B cell (primary cell): Measurements from ENCODE around the gene PHLPP2. TPM values are rescaled to one million over a fixed set of nuclear protein-coding genes. Genes with fewer than 3 reads are reported as not detected.
"Not testable (repeated sequence)": the region's sequence is repeated elsewhere in the genome, so short reads cannot be mapped to it uniquely, and the experiment has no call there.

ENCODE experiments used
- ATAC-seq: fragments of 200-7000 bp; cut with Tn5 transposase; one replicate; pipeline ENCODE4 v1.10.0; 2021; ENCODE audit warnings: low read depth, mild to moderate bottlenecking, moderate number of reproducible peaks, moderate library complexity
- CTCF ChIA-PET: fragments of 350-600 bp; sonication (Branson Sonifier 250); formaldehyde crosslinking; loops from one replicate; lab custom pipeline; 2021; ENCODE audit warnings: antibody characterized with exemption, inconsistent platforms; lab: Charles Lee
- POLR2A ChIA-PET: fragments of 350-600 bp; sonication (Branson Sonifier 250); formaldehyde crosslinking; loops from one replicate; lab custom pipeline; 2021; ENCODE audit warnings: antibody characterized with exemption; lab: Charles Lee
- DNase-seq: peaks from one replicate; pipeline ENCODE4 v3.0.0; 2013
- H2AFZ ChIP-seq: 2 replicates; pipeline ENCODE4 v1.6.1; 2012; ENCODE audit warnings: mild to moderate bottlenecking, low read depth, low read length; ENCODE audit not compliant: insufficient read depth, poor library complexity, severe bottlenecking
- H3K27ac ChIP-seq, 2 donors: 1 replicate in 1 of 2; 2 replicates in 1 of 2; pipeline ENCODE4 v1.5.1; 2012 to 2013; ENCODE audit warnings: low read length in 2 of 2, mild to moderate bottlenecking in 2 of 2, moderate library complexity in 1 of 2
- H3K27me3 ChIP-seq, 4 experiments: fragments of 200-600 bp in 1 of 4; sonication (generic) in 1 of 4; replicated peaks in 1 of 4; 1 replicate in 2 of 4; 2 replicates in 2 of 4; pipeline versions ENCODE4 v1.6.1 to v1.7.0; 2013 to 2016; ENCODE audit warnings: low read length in 3 of 4, mild to moderate bottlenecking in 2 of 4, mixed read lengths in 1 of 4, moderate library complexity in 1 of 4; ENCODE audit not compliant: insufficient read depth in 4 of 4, control insufficient read depth in 3 of 4; ENCODE audit errors: control extremely low read depth in 1 of 4
- H3K36me3 ChIP-seq, 2 experiments: replicated peaks in 1 of 2; 1 replicate in 1 of 2; 2 replicates in 1 of 2; pipeline versions ENCODE4 v1.6.1 to v1.7.1; 2013; ENCODE audit warnings: low read length in 1 of 2; ENCODE audit not compliant: insufficient read depth in 2 of 2, control insufficient read depth in 1 of 2; ENCODE audit errors: control extremely low read depth in 1 of 2, extremely low read depth in 1 of 2
- H3K4me1 ChIP-seq, 2 donors: fragments of 200-600 bp in 1 of 2; sonication (generic) in 1 of 2; 1 replicate in 1 of 2; 2 replicates in 1 of 2; pipeline versions ENCODE4 v1.5.1 to v1.6.1; 2013 to 2017; ENCODE audit warnings: low read length in 2 of 2; ENCODE audit not compliant: control insufficient read depth in 2 of 2, insufficient read depth in 2 of 2
- H3K4me2 ChIP-seq: replicated peaks from 2 replicates; pipeline ENCODE3; 2012; ENCODE audit warnings: mild to moderate bottlenecking, low read depth, low read length; ENCODE audit not compliant: poor library complexity, severe bottlenecking
- H3K4me3 ChIP-seq, 5 experiments: fragments of 200-600 bp in 1 of 5; sonication (generic) in 1 of 5; 1 replicate in 3 of 5; 2 replicates in 2 of 5; pipeline versions ENCODE4 v1.5.1 to v1.7.0; 2011 to 2016; ENCODE audit warnings: low read length in 4 of 5, mild to moderate bottlenecking in 4 of 5, low read depth in 2 of 5, control low read depth in 1 of 5, moderate library complexity in 1 of 5; ENCODE audit not compliant: insufficient read depth in 1 of 5; ENCODE audit errors: control extremely low read depth in 1 of 5, extremely low read depth in 1 of 5
- H3K79me2 ChIP-seq: fragments of 200-600 bp; sonication (generic); one replicate; pipeline ENCODE4 v1.6.0; 2016; ENCODE audit warnings: low read length; ENCODE audit not compliant: control insufficient read depth, insufficient read depth
- H3K9ac ChIP-seq: fragments of 200-600 bp; sonication (generic); 2 replicates; pipeline ENCODE4 v1.6.1; 2017; ENCODE audit warnings: mild to moderate bottlenecking, low read length, moderate library complexity
- H3K9me3 ChIP-seq, 3 donors: one replicate each; pipeline versions ENCODE4 v1.6.1 to v1.7.1; 2013; ENCODE audit warnings: low read length in 2 of 3; ENCODE audit not compliant: control insufficient read depth in 2 of 3, insufficient read depth in 1 of 3; ENCODE audit errors: control extremely low read depth in 1 of 3
- H4K20me1 ChIP-seq: 2 replicates; pipeline ENCODE4 v1.6.0; 2012; ENCODE audit warnings: mild to moderate bottlenecking, low read length; ENCODE audit not compliant: insufficient read depth, control insufficient read depth, poor library complexity, severe bottlenecking
- H3K27ac Mint-ChIP-seq: one replicate; pipeline ENCODE4 v1.8.0; 2021; ENCODE audit warnings: mixed read lengths
- H3K27me3 Mint-ChIP-seq: one replicate; pipeline ENCODE4 v1.8.0; 2021; ENCODE audit warnings: mixed read lengths
- H3K4me1 Mint-ChIP-seq: one replicate; pipeline ENCODE4 v1.8.0; 2021; ENCODE audit warnings: mixed read lengths
- H3K4me3 Mint-ChIP-seq: one replicate; pipeline ENCODE4 v1.8.0; 2021; ENCODE audit warnings: mixed read lengths
- H3K9me3 Mint-ChIP-seq: one replicate; pipeline ENCODE4 v1.8.0; 2022; ENCODE audit warnings: mixed read lengths; ENCODE audit not compliant: insufficient read depth
- CTCF ChIP-seq: fragments of 200-600 bp; IDR thresholded peaks from one replicate; pipeline ENCODE4 v1.8.0; 2022; ENCODE audit warnings: antibody characterized with exemption, mild to moderate bottlenecking
- EZH2 ChIP-seq: IDR thresholded peaks from 2 replicates; pipeline ENCODE4 v1.6.1; 2012; ENCODE audit warnings: borderline replicate concordance, low read depth, mild to moderate bottlenecking, moderate library complexity, low read length; ENCODE audit not compliant: insufficient read depth, poor library complexity, severe bottlenecking
- WGBS: methylation state at CpG from one replicate; pipeline ENCODE4 v1.1.5; 2013; ENCODE audit warnings: missing lambda C conversion rate; ENCODE audit not compliant: insufficient coverage; 5-methylcytosine and 5-hydroxymethylcytosine counted together
- intact Hi-C: fragments of 100-400 bp; cut with micrococcal nuclease; formaldehyde crosslinking; loops from one replicate; pipeline ENCODE4 v1.10.0; 2022
- polyA plus RNA-seq: library from polyadenylated mRNA; depleted of rRNA; stranded (reverse); fragments of >200 nt; gene quantifications from 2 replicates; pipeline ENCODE4 v1.2.3, GENCODE V29; 2012
- total RNA-seq, 2 donors: library from RNA; stranded (reverse); fragments of 120-200 nt in 1 of 2; gene quantifications; 1 replicate in 1 of 2; 2 replicates in 1 of 2; pipeline versions ENCODE4 v1.2.3 to v1.2.4, GENCODE V29; 2013 to 2022

PHLPP2 gene
- total and polyA plus RNA-seq, 2 donors (not counting 1 experiment from before 2014, with no cell fraction given), result 7.2 to 16.1 TPM

- no peaks in the 10 kb centered on the region for H4K20me1 ChIP-seq
- H3K4me1 Mint-ChIP-seq, result no peaks in the 10 kb centered on the region
- no peak overlapping the region for H3K9ac ChIP-seq
- H3K4me3 ChIP-seq, result no peak overlapping the region
- WGBS, result 84% methylated on average over 8 of the region's 8 CpGs
- ChIA-PET CTCF (no interaction called here), POLR2A (no interaction called here)
- no peaks in the 10 kb centered on the region for H3K27me3 ChIP-seq
- H3K4me3 Mint-ChIP-seq, result no peak overlapping the region
- H3K27ac ChIP-seq, result no peak overlapping the region
- H3K27ac Mint-ChIP-seq, result no peak overlapping the region
- no peak overlapping the region for H3K4me2 ChIP-seq
- H3K9me3 ChIP-seq, result no peaks in the 10 kb centered on the region
- no peaks in the 10 kb centered on the region for H3K4me1 ChIP-seq
- TF ChIP-seq CTCF (no peak), EZH2 (no peak)
- H3K36me3 ChIP-seq, result no peaks in the 10 kb centered on the region
- H3K9me3 Mint-ChIP-seq, result no peaks in the 10 kb centered on the region
- intact Hi-C loops, result no loop called here
- DNase-seq, result no peak
- no peak overlapping the region for H2AFZ ChIP-seq
- ATAC-seq, result no peak
- no peaks in the 10 kb centered on the region for H3K79me2 ChIP-seq
- H3K27me3 Mint-ChIP-seq, result no peaks in the 10 kb centered on the region
Observed at GRCh38 chr16:71600822-71601221, 123.7 kb downstream of the PHLPP2 start.

- H2AFZ ChIP-seq, H3K9me3 Mint-ChIP-seq, H3K79me2 ChIP-seq, H3K9me3 ChIP-seq, H3K27me3 Mint-ChIP-seq, H3K27ac ChIP-seq, H3K27ac Mint-ChIP-seq, H3K4me2 ChIP-seq, intact Hi-C loops, DNase-seq, H3K4me1 Mint-ChIP-seq, H4K20me1 ChIP-seq, H3K36me3 ChIP-seq, H3K4me1 ChIP-seq, H3K27me3 ChIP-seq, ATAC-seq, H3K9ac ChIP-seq, H3K4me3 Mint-ChIP-seq, POLR2A ChIA-PET, H3K4me3 ChIP-seq: not testable (repeated sequence)
- CTCF ChIA-PET, result interaction anchor here (1.4 to 1.7 kb wide), 2 partner anchors 12 to 33 kb away, joined by 3 to 7 read pairs; no protein-coding TSS in a partner anchor
- WGBS, result 90% methylated on average over 2 of the region's 2 CpGs
Observed at GRCh38 chr16:71598426-71598825, 126.1 kb downstream of the PHLPP2 start.

- H3K27me3 ChIP-seq, H3K27ac ChIP-seq, H3K4me1 Mint-ChIP-seq, H3K27ac Mint-ChIP-seq, H4K20me1 ChIP-seq, intact Hi-C loops, H3K36me3 ChIP-seq, ATAC-seq, DNase-seq, H3K4me1 ChIP-seq, H3K4me3 ChIP-seq, H3K9me3 Mint-ChIP-seq, H2AFZ ChIP-seq, H3K9me3 ChIP-seq, H3K4me3 Mint-ChIP-seq, H3K79me2 ChIP-seq, H3K4me2 ChIP-seq, H3K9ac ChIP-seq, POLR2A ChIA-PET: not testable (repeated sequence)
- H3K27me3 Mint-ChIP-seq, result peaks cover 20% of the 10 kb centered on the region
- WGBS, result 100% methylated on average over 1 of the region's 7 CpGs
- CTCF ChIA-PET, result interaction anchor here (0.9 to 1.0 kb wide), 2 partner anchors 16 kb away, joined by 3 to 5 read pairs; no protein-coding TSS in a partner anchor
Observed at GRCh38 chr16:71595340-71595826, 129.1 kb downstream of the PHLPP2 start.
